Renal cortex interstitium (tissue), 11 donors: ENCODE data around the gene ZNF385B. TPM values are rescaled to one million over a fixed set of nuclear protein-coding genes. Genes with fewer than 3 reads are reported as not detected.
"Not testable (repeated sequence)": the region's sequence is repeated elsewhere in the genome, so short reads cannot be mapped to it uniquely, and the experiment has no call there.

Experiments
- DNase-seq, 11 donors: peaks; one replicate each; pipeline ENCODE4 v3.0.0-alpha.2; 2013; ENCODE audit warnings: low read depth in 9 of 11, low spot score in 4 of 11; ENCODE audit errors: extremely low read depth in 1 of 11
- polyA plus RNA-seq, 3 donors: library from polyadenylated mRNA; unstranded; fragments of 120-200 nt; gene quantifications; one replicate each; pipeline ENCODE4 v1.2.1, GENCODE V29; 2013; ENCODE audit not compliant: insufficient read length in 3 of 3

The ZNF385B gene
- polyA plus RNA-seq, 3 donors = 13.1 to 18.5 (median 13.6) TPM

DNA sequence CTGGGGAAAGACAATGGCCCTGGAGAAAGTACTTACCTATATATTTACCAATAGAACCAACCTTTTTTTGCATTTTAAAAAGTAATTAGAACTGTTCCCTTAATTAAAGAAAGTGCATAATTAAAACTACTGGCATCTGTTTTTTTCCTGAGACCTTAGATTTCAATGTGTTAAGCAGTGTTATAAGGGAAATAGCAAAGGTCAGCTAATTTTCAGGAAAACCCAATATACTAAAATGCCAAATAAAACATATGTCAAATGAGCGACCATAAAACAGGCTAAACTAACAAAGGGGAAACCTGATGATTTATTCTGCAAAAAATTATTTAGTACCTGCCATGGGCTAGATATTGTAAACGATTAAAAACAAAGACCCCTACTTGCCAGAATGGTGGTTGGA lies 372.8 kb downstream of the ZNF385B start:
- no peak for DNase-seq

DNA sequence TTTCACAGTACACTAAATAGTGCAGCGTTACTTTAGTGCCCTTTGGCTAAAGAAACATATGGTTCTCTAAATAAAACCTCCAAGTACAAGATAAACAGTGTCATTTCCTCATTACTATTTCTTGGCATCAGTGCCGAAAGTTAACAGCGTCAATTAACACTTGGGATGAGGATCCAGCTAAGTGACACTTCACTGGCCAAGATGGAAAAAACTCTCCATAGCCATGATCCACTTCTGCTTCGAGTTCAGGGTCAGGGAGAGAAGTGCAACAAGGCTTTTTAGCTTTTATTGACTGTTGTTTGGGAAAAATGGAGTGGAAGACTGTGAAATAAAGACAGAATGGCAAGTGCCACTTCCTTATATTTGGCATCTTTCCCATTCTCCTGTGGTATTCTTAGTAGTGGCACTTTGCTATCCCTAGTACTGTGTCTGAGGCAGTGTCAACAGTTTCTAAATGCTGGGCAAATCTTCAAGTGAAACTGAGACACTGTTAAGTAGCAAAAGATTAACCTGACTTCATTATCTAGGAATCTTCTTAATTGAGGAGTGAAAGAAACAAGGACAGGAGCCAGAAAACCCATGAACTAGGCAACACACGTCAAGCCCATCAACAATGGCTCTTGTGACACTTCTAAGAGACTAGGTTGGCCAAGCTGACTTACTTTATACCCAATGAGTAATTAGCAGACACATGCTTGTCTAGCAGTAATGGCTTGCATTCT lies 374.2 kb downstream of the ZNF385B start:
- no peak for DNase-seq

- no peak for DNase-seq
These were observed 378.3 kb downstream of the ZNF385B start for GRCh38 chr2:179483131-179483530.

GRCh38 chr2:179479947-179480346 lies 381.5 kb downstream of the ZNF385B start:
- no peak for DNase-seq

DNA sequence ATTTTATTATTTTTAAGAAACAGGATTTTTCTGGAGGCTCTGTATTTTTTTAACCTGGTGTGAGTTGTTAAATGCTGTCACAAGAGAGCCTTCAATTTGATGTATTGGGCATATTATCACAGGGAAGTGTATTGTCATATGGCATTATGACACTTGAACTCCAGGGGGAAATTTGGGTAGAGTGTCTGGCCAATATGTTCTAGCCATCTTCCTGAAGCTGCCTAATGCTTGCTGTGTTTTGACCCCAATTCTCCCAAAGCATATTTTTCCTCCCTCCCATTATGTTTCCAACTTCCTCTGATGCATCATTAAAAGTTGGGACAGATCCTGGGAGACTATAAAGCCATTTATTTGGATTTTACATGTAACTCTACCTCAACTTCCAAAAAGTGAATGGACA lies 382.6 kb downstream of the ZNF385B start:
- DNase-seq = no peak

- no peak for DNase-seq
These were observed 390.4 kb downstream of the ZNF385B start for GRCh38 chr2:179470992-179471391.

- DNase-seq = no peak
These were observed 391.3 kb downstream of the ZNF385B start for GRCh38 chr2:179470089-179470488.

DNA sequence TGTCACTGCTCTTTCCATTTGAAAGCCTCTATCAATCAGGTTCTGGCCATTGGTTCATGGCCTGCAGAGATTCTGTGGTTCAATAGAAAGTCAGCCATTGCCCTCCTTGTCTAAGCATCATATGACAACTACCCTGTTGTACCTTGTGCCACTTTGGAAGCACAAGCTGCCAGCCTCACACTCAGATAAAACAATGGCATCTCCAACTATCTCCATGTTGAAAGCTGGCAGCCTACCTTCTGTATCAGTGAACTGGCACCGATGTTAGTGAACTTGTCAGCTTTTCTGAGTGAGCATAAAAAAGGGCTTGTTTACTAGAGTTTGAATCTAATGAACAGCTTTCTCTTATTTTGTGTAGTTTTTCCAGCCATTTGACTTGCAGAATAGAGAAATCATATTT lies 393.5 kb downstream of the ZNF385B start:
- DNase-seq = no peak

DNA sequence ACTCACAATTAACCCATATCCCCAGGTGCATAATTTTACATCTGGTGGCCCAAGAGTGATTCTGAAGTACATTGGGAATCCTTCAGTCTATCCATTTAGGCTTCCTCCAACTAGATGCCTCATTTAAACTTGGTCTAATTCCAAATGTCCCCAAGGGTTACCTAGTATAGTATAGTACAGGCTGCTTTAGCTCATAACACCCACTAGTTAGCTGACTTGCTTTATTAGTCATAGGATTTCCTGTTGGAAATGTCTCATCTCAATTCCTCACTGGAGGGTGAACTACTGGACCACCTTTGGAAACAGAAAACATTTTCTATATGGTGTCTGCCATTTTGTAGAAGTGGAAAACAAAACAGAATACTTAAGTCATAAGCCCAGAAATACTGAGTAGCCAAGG lies 394.3 kb downstream of the ZNF385B start:
- no peak for DNase-seq

DNA sequence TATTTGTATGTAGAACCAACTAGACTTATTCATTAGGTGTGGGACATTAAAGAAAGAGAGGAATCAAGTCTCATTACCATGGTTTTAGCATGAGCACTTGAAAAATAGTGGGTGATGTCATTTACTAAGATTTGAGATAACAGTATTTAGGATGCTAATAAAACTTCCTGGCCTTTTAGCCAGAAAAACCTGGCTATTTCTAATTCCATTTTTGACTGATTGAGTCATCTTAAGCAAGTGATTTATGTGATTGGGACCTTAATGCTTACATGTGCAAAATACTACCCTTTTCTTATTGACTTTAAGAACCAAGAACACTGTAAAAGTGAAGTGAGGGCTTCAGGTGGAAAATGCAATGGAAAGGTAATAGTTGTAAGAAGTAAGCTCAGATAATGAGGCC lies 400.0 kb downstream of the ZNF385B start:
- no peak for DNase-seq

DNA sequence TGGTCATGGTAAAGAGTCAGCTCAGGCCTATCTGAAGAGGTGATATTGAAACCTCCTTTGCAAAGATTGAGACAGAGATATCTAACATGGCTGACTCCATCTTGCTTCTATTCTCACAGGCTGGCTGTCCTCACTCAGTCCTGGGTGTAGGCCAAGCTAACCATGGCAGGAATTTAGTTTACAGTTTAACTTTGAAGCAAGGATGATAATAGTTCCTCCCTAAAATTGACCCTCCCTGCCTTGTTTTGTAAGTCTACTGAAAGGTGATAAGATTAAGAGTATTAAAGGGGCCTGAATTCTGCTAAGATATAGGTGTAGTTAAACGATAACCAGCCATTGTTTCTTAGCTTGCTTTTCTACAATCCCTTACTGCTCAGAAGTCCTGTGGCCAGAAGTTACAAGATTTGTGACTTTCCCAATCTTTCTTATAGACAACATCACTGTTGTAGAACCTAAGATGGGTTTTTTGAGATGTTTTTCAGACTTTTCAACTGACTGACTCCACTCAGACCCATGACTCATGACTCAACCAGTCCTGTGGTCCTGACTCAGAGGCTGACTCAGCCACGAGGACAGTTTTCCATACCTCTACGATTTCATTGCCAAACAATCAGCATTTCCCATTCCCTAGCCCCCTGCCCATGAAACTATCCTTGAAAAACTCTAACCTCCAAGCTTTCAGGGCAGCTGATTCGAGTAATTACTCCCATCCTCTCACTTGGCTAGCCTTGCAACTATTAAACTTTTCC lies 401.1 kb downstream of the ZNF385B start:
- no peak for DNase-seq

DNA sequence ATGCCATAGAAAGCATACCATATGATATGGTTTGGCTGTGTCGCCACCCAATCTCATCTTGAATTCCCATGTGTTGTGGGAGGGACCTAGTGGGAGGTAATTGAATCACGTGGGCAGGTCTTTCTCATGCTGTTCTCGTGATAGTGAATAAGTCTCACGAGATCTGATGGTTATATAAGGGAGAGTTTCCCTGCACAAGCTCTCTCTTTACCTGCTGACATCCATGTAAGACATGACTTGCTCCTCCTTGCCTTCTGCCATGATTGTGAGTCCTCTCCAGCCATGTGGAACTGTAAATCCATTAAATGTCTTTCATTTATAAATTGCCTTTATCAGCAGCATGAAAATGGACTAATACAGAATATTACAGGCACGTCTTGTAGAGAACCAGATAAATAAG lies 403.3 kb downstream of the ZNF385B start:
- DNase-seq = not testable (repeated sequence)

- DNase-seq = no peak
These were observed 405.6 kb downstream of the ZNF385B start for GRCh38 chr2:179455824-179456223.

DNA sequence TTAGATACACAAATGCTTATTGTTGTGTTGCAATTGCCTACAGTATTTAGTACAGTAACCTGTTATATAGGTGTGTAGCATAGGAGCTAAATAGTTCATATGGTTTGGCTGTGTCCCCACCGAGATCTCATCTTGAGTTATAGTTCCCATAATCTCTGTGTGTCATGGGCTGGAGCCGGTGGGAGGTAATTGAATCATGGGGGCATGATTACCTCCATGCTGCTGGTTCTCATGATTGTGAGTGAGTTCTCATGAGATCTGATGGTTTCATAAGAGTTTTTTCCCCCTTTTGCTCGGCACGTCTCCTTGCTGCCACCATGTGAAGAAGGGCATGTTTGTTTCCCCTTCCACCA lies 406.3 kb downstream of the ZNF385B start:
- DNase-seq = no peak

DNA sequence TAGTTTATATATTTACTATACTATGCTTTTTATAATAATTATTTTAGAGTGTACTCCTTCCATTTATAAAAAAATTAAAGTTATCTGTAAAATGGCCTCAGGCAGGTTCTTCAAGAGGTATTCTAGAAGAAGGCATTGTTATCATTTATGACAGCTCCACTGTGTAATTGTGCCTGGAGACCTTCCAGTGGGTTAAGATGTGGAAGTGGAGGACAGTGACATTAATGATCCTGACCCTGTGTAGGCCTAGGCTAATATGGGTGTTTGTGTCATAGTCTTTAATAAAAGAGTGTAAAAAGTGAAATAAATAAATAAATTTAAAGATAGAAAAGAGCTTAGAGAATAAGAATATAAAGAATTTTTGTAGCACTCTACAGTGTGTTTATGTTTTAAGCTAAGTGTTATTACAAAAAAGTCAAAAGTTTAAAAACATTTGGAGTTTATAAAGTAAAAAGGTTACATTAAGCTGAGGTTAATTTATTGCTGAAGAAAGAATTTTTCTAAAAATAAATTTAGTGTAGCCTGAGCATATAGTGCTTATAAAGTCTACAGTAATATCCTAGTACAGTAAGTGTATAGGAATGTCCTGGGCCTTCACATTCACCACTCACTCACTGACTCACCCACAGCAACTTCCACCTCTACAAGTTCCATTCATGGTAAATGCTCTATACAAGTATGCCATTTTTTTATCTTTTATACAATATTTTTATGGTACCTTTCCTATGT lies 406.8 kb downstream of the ZNF385B start:
- DNase-seq = no peak

GRCh38 chr2:179449010-179449409 lies 412.4 kb downstream of the ZNF385B start:
- DNase-seq = no peak

DNA sequence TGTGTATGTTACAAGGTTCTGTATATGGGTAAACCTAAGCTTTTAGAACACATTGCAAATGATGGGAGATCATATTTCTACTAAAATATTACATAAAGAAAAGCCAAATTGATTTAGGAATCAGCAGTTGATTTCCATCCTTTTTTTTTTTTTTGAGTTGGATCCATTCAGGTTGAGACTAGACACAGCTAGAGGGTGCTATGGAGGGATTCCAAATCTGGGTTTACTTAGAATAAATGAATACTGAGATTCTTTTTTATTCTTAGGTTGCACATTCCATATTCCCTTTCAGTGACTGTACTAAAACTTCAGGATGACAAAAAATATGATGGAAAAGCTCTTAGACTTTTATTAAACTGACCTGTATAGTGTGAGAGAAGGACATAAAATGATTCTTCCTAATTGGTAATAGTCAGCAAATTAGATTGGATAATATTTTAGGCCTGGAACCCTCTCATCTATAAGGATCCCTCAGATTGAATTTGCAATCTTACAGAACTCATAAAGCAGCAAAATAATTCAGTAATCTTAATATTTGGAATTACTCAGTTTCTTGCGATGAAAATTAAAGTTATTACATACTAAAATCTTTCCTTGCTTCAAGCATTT lies 413.5 kb downstream of the ZNF385B start:
- DNase-seq = no peak

- no peak for DNase-seq
These were observed 414.0 kb downstream of the ZNF385B start for GRCh38 chr2:179447421-179447820.

- no peak for DNase-seq
These were observed 414.8 kb downstream of the ZNF385B start for GRCh38 chr2:179446476-179447141.
